HCT116 (cell line): Measurements from ENCODE around the gene NDUFS8. TPM values are rescaled to one million over a fixed set of nuclear protein-coding genes. Genes with fewer than 3 reads are reported as not detected.

Experiments
- ATAC-seq: fragments of 200-7000 bp; cut with Tn5 transposase; 2 replicates; pipeline ENCODE4 v1.9.1; 2020; ENCODE audit warnings: mild to moderate bottlenecking, moderate library complexity
- BruUV-seq: library from RNA; stranded (reverse); fragments of 400-500 nt; replicated peaks from 2 replicates; lab custom pipeline; 2021; lab: Mats Ljungman, UMichigan
- CTCF ChIA-PET: fragments of 300-600 bp; sonication (Branson Sonifier 250); formaldehyde crosslinking; loops from one replicate; lab custom pipeline; 2021; ENCODE audit warnings: antibody characterized with exemption; lab: Charles Lee
- POLR2A ChIA-PET: fragments of 300-600, 350-600 bp; sonication (Branson Sonifier 250); formaldehyde crosslinking; loops from one replicate; lab custom pipeline; 2021; ENCODE audit warnings: antibody characterized with exemption; lab: Charles Lee
- RAD21 ChIA-PET, 2 experiments: fragments of 300-600 bp; sonication (Branson Sonifier 250); formaldehyde crosslinking; loops; one replicate each; lab custom pipeline; 2023; ENCODE audit warnings: low total read pairs in 2 of 2; ENCODE audit not compliant: uncharacterized antibody in 2 of 2, unreplicated experiment in 2 of 2, low non-redundant PET in 1 of 2; lab: Charles Lee
- DNase-seq: peaks from one replicate; pipeline ENCODE4 v3.0.0-alpha.2; 2010; ENCODE audit warnings: low read depth, low spot score
- H2AFZ ChIP-seq: fragments of 200-600 bp; shearing (Covaris generic), sonication (generic); 2 replicates; pipeline ENCODE4 v1.6.1; 2017; ENCODE audit warnings: low read depth, mixed run types, mixed read lengths, antibody characterized with exemption, low read length; ENCODE audit not compliant: poor library complexity, severe bottlenecking
- H3K27ac ChIP-seq: 2 replicates; pipeline ENCODE4 v1.5.1; 2012; ENCODE audit warnings: low read depth, low read length
- H3K27me3 ChIP-seq: fragments of 200-600 bp; sonication (generic); 2 replicates; pipeline ENCODE4 v1.6.1; 2016; ENCODE audit warnings: mixed run types, low read length, mixed read lengths; ENCODE audit not compliant: insufficient read depth
- H3K36me3 ChIP-seq, 2 experiments: fragments of 200-500 bp in 1 of 2; fragments of 200-600 bp in 1 of 2; sonication (Bioruptor generic) in 1 of 2; sonication (generic) in 1 of 2; 2 replicates each; pipeline versions ENCODE4 v1.5.1 to v1.6.1; 2014 to 2016; ENCODE audit warnings: low read length in 2 of 2, inconsistent platforms in 1 of 2, mixed read lengths in 1 of 2, mixed run types in 1 of 2; ENCODE audit not compliant: insufficient read depth in 2 of 2, control insufficient read depth in 1 of 2
- H3K4me1 ChIP-seq, 2 experiments: fragments of 200-600 bp in 1 of 2; sonication (generic) in 1 of 2; 2 replicates each; pipeline versions ENCODE4 v1.5.1 to v1.6.1; 2012 to 2017; ENCODE audit warnings: low read length in 2 of 2, inconsistent platforms in 1 of 2, mild to moderate bottlenecking in 1 of 2, mixed read lengths in 1 of 2, mixed run types in 1 of 2, moderate library complexity in 1 of 2; ENCODE audit not compliant: insufficient read depth in 2 of 2, control insufficient read depth in 1 of 2
- H3K4me2 ChIP-seq: fragments of 200-600 bp; sonication (generic); 2 replicates; pipeline ENCODE4 v1.6.1; 2017; ENCODE audit warnings: mixed run types, low read length, mixed read lengths
- H3K4me3 ChIP-seq, 2 experiments: fragments of 200-600 bp in 1 of 2; sonication (generic) in 1 of 2; replicated peaks in 1 of 2; 2 replicates each; pipeline ENCODE4 v1.5.1; 2011 to 2016; ENCODE audit warnings: low read length in 2 of 2, control low read depth in 1 of 2, low read depth in 1 of 2, mild to moderate bottlenecking in 1 of 2, mixed read lengths in 1 of 2, mixed run types in 1 of 2
- H3K79me2 ChIP-seq: fragments of 200-600 bp; sonication (generic); 2 replicates; pipeline ENCODE4 v1.6.1; 2017; ENCODE audit warnings: mild to moderate bottlenecking, mixed run types, low read length, moderate library complexity, mixed read lengths; ENCODE audit not compliant: insufficient read depth
- H3K9ac ChIP-seq: fragments of 200-600 bp; sonication (generic); 2 replicates; pipeline ENCODE4 v1.6.1; 2016; ENCODE audit warnings: low read length, mixed read lengths
- H3K9me2 ChIP-seq: fragments of 200-600 bp; sonication (generic), shearing (Covaris generic); 2 replicates; pipeline ENCODE4 v1.6.1; 2017; ENCODE audit warnings: mixed run types, mild to moderate bottlenecking, moderate library complexity; ENCODE audit not compliant: insufficient read depth
- H3K9me3 ChIP-seq, 2 experiments: fragments of 200-500 bp in 1 of 2; fragments of 200-600 bp in 1 of 2; sonication (Bioruptor generic) in 1 of 2; sonication (generic) in 1 of 2; 2 replicates each; pipeline ENCODE4 v1.6.1; 2014 to 2017; ENCODE audit warnings: low read length in 2 of 2, mixed read lengths in 2 of 2, inconsistent platforms in 1 of 2, low read depth in 1 of 2, mild to moderate bottlenecking in 1 of 2, mixed run types in 1 of 2, moderate library complexity in 1 of 2; ENCODE audit not compliant: control insufficient read depth in 1 of 2, insufficient read depth in 1 of 2
- H4K20me1 ChIP-seq: fragments of 200-600 bp; sonication (generic), shearing (Covaris generic); 2 replicates; pipeline ENCODE4 v1.6.1; 2017; ENCODE audit warnings: mixed run types, mild to moderate bottlenecking, moderate library complexity; ENCODE audit not compliant: insufficient read depth
- ATF3 ChIP-seq: IDR thresholded peaks from 2 replicates; pipeline ENCODE4 v1.6.1; 2012
- EGR1 ChIP-seq: IDR thresholded peaks from 2 replicates; pipeline ENCODE4 v1.6.1; 2012; ENCODE audit warnings: low read depth
- EZH2 ChIP-seq: fragments of 200-600 bp; sonication (generic); IDR thresholded peaks from 2 replicates; pipeline ENCODE4 v1.6.1; 2017; ENCODE audit warnings: antibody characterized with exemption, mixed run types
- EZH2phosphoT487 ChIP-seq: fragments of 200-600 bp; IDR thresholded peaks from 2 replicates; pipeline ENCODE4 v1.6.1; 2018; ENCODE audit warnings: antibody characterized with exemption, borderline replicate concordance
- FOSL1 ChIP-seq: IDR thresholded peaks from 2 replicates; pipeline ENCODE4 v1.6.1; 2012; ENCODE audit warnings: low read depth
- JUND ChIP-seq: IDR thresholded peaks from 2 replicates; pipeline ENCODE4 v1.6.1; 2012
- POLR2AphosphoS5 ChIP-seq: IDR thresholded peaks from 2 replicates; pipeline ENCODE4 v1.6.1; 2011; ENCODE audit warnings: mild to moderate bottlenecking, low read depth, low read length, moderate library complexity
- SIN3A ChIP-seq: IDR thresholded peaks from 2 replicates; pipeline ENCODE4 v1.6.1; 2012; ENCODE audit warnings: low read depth
- SRF ChIP-seq: IDR thresholded peaks from 2 replicates; pipeline ENCODE4 v1.6.1; 2012; ENCODE audit warnings: low read depth
- TCF7L2 ChIP-seq: IDR thresholded peaks from 2 replicates; pipeline ENCODE4 v1.7.0; 2011; ENCODE audit warnings: borderline replicate concordance, inconsistent platforms; ENCODE audit not compliant: insufficient read depth, insufficient read length; ENCODE audit errors: extremely low read depth
- ZBTB33 ChIP-seq: IDR thresholded peaks from 2 replicates; pipeline ENCODE4 v1.6.1; 2011; ENCODE audit warnings: mild to moderate bottlenecking, low read length, moderate library complexity; ENCODE audit not compliant: insufficient replicate concordance; ENCODE audit errors: extremely low read depth
- intact Hi-C: fragments of 100-400 bp; cut with micrococcal nuclease; formaldehyde crosslinking; loops from 2 replicates; pipeline ENCODE4 v1.10.0; 2022
- total RNA-seq: library from RNA; stranded (reverse); gene quantifications from one replicate; pipeline ENCODE4 v1.2.1, GENCODE V29; 2021; ENCODE audit not compliant: unreplicated experiment

Gene NDUFS8
- total RNA-seq, 1 experiment from 2014 or later = 189 TPM

GRCh38 chr11:68040101-68040956 lies 9.8 kb downstream of the NDUFS8 start:
- Histone ChIP-seq H3K4me1 (peaks cover 9 to 23% of the 10 kb centered on the region in 2 experiments; a peak in 3 of 4 replicates), H3K79me2 (peaks cover 21% of the 10 kb centered on the region), H3K4me2 (peak overlapping the region; percentile 85), H4K20me1 (no peaks in the 10 kb centered on the region), H3K27ac (peak overlapping the region; percentile 31; the same call in 1 of the 2 replicates), H3K36me3 (peaks cover 0 to 6% of the 10 kb centered on the region in 2 experiments; a peak in 1 of 4 replicates), H3K9me2 (no peaks in the 10 kb centered on the region), H3K9me3 (no peaks in the 10 kb centered on the region), H3K27me3 (no peaks in the 10 kb centered on the region), H3K4me3 (peak overlapping the region; percentile 82; a peak in 3 of 4 replicates), H3K9ac (peak overlapping the region; percentile 79), H2AFZ (no peak overlapping the region)
- POLR2A ChIA-PET = interaction anchor here (1.0 kb wide), 1 partner anchor 12 kb away, joined by 3 read pairs; no protein-coding TSS in a partner anchor
- no peak for DNase-seq
- no TSS peak for BruUV-seq
- ATAC-seq = no peak
- CTCF ChIA-PET = no interaction called here
- RAD21 ChIA-PET = no interaction called here
- no peak for TF ChIP-seq EZH2phosphoT487
- no peak for TF ChIP-seq SIN3A
- intact Hi-C loops = no loop called here

GRCh38 chr11:68040957-68041591 lies 10.6 kb downstream of the NDUFS8 start:
- no peak overlapping the region for H2AFZ ChIP-seq
- ChIA-PET POLR2A (no interaction called here), CTCF (no interaction called here), RAD21 (no interaction called here)
- peaks cover 21% of the 10 kb centered on the region for H3K79me2 ChIP-seq
- H3K9ac ChIP-seq = no peak overlapping the region
- no peaks in the 10 kb centered on the region for H3K9me2 ChIP-seq
- intact Hi-C loops = no loop called here
- no peaks in the 10 kb centered on the region for H4K20me1 ChIP-seq
- H3K36me3 ChIP-seq = peaks cover 0 to 6% of the 10 kb centered on the region in 2 experiments; a peak in 2 of 4 replicates
- ATAC-seq = no peak
- H3K4me1 ChIP-seq = peaks cover 9 to 23% of the 10 kb centered on the region in 2 experiments; a peak in 3 of 4 replicates
- H3K27ac ChIP-seq = no peak overlapping the region; the same call in 1 of the 2 replicates
- no peak overlapping the region for H3K4me2 ChIP-seq
- no peak for DNase-seq
- no peak for TF ChIP-seq JUND
- TF ChIP-seq EZH2 = no peak
- no peak for TF ChIP-seq POLR2AphosphoS5
- TF ChIP-seq ZBTB33 = no peak
- TF ChIP-seq ATF3 = no peak
- no peak for TF ChIP-seq FOSL1
- TF ChIP-seq SRF = no peak
- no peak for TF ChIP-seq TCF7L2
- no peak for TF ChIP-seq EGR1
- TF ChIP-seq, all 23 proteins: peak for 0
- Histone ChIP-seq H3K27me3 (no peaks in the 10 kb centered on the region), H3K4me3 (no peak overlapping the region), H3K9me3 (no peaks in the 10 kb centered on the region)
- BruUV-seq = no TSS peak
